ENCODE results near the gene DCTN5. TPM values are rescaled to one million over a fixed set of nuclear protein-coding genes. Genes with fewer than 3 reads are reported as not detected.

The DCTN5 gene
- total RNA-seq, 2 experiments from 2014 or later, result 46.9 to 47.8 TPM

DNA sequence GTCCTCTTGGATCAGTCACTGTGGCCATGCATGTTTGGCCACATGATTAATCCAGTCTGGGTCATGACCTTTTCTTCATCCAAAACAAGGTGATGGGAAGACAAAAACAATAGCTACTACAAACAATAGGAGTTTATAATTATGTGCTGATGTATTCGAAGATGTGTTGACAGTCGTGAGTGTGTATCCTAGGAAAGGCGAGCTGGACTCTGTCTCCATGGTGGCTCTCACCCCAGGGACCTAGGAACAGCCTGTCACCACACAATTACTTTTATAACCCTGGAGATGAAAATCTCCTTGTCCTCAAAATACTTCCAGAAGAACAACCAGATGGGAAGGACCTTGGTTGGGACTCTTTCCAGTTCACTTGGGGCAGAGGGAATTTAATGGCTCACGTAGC is 27.6 kb downstream of the DCTN5 start:
- H3K27me3 Mint-ChIP-seq, result no peaks in the 10 kb centered on the region
- ChIA-PET POLR2A (interaction anchor here (1.2 kb wide), 1 partner anchor 9 kb away, joined by 4 read pairs; no protein-coding TSS in a partner anchor), CTCF (interaction anchor here (0.5 kb wide), 1 partner anchor 493 kb away, joined by 3 read pairs; no protein-coding TSS in a partner anchor)
- Histone ChIP-seq H3K36me3 (ENCODE audit: insufficient read depth, low read length) (peaks cover 65% of the 10 kb centered on the region), H3K27me3 (ENCODE audit: control insufficient read depth in 1 of 2, insufficient read depth in 2 of 2, low read length in 2 of 2) (no peaks in the 10 kb centered on the region), H3K4me1 (ENCODE audit: insufficient read depth, low read length) (no peaks in the 10 kb centered on the region), H3K9me3 (ENCODE audit: control insufficient read depth in 1 of 2, insufficient read depth in 1 of 2, low read length in 2 of 2) (no peaks in the 10 kb centered on the region), H3K27ac (ENCODE audit: low read depth in 1 of 2, low read length in 2 of 2) (no peak overlapping the region), H3K4me3 (ENCODE audit: low read length) (no peak overlapping the region)
- ATAC-seq (ENCODE audit: poor library complexity) (no peak), DNase-seq (no peak)
- intact Hi-C loops (cut with DNase I, micrococcal nuclease), result no loop called here
- H3K36me3 Mint-ChIP-seq (ENCODE audit: low read depth), result peaks cover 88% of the 10 kb centered on the region
- H3K9me3 Mint-ChIP-seq, result no peaks in the 10 kb centered on the region
- no peak overlapping the region for H3K27ac Mint-ChIP-seq
- H3K4me3 Mint-ChIP-seq, result no peak overlapping the region
- TF ChIP-seq, protein P1, sequence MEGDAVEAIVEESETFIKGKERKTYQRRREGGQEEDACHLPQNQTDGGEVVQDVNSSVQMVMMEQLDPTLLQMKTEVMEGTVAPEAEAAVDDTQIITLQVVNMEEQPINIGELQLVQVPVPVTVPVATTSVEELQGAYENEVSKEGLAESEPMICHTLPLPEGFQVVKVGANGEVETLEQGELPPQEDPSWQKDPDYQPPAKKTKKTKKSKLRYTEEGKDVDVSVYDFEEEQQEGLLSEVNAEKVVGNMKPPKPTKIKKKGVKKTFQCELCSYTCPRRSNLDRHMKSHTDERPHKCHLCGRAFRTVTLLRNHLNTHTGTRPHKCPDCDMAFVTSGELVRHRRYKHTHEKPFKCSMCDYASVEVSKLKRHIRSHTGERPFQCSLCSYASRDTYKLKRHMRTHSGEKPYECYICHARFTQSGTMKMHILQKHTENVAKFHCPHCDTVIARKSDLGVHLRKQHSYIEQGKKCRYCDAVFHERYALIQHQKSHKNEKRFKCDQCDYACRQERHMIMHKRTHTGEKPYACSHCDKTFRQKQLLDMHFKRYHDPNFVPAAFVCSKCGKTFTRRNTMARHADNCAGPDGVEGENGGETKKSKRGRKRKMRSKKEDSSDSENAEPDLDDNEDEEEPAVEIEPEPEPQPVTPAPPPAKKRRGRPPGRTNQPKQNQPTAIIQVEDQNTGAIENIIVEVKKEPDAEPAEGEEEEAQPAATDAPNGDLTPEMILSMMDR (IDR thresholded peaks at IDR 0.05), result no peak
- no peaks in the 10 kb centered on the region for H3K4me1 Mint-ChIP-seq (ENCODE audit: low read depth)

GRCh38 chr16:23670137-23670776 is 29.0 kb downstream of the DCTN5 start:
- no peak for DNase-seq
- peaks cover 75% of the 10 kb centered on the region for H3K36me3 Mint-ChIP-seq (ENCODE audit: low read depth)
- no peak overlapping the region for H3K27ac Mint-ChIP-seq
- Histone ChIP-seq H3K9me3 (ENCODE audit: control insufficient read depth in 1 of 2, insufficient read depth in 1 of 2, low read length in 2 of 2) (no peaks in the 10 kb centered on the region), H3K36me3 (ENCODE audit: insufficient read depth, low read length) (peaks cover 52% of the 10 kb centered on the region), H3K27ac (ENCODE audit: low read depth in 1 of 2, low read length in 2 of 2) (no peak overlapping the region), H3K4me1 (ENCODE audit: insufficient read depth, low read length) (no peaks in the 10 kb centered on the region), H3K27me3 (ENCODE audit: control insufficient read depth in 1 of 2, insufficient read depth in 2 of 2, low read length in 2 of 2) (no peaks in the 10 kb centered on the region), H3K4me3 (ENCODE audit: low read length) (no peak overlapping the region)
- intact Hi-C loops (cut with DNase I, micrococcal nuclease), result loop anchor here in 1 of 2 experiments (10.0 kb wide), 1 partner anchor 365 kb away; no protein-coding TSS in a partner anchor
- H3K4me3 Mint-ChIP-seq, result no peak overlapping the region
- no peaks in the 10 kb centered on the region for H3K27me3 Mint-ChIP-seq
- CTCF ChIA-PET, result no interaction called here
- no peak for ATAC-seq (ENCODE audit: poor library complexity)
- TF ChIP-seq, protein P1 (IDR thresholded peaks at IDR 0.05), result no peak
- POLR2A ChIA-PET, result no interaction called here
- H3K9me3 Mint-ChIP-seq, result no peaks in the 10 kb centered on the region
- no peaks in the 10 kb centered on the region for H3K4me1 Mint-ChIP-seq (ENCODE audit: low read depth)

DNA sequence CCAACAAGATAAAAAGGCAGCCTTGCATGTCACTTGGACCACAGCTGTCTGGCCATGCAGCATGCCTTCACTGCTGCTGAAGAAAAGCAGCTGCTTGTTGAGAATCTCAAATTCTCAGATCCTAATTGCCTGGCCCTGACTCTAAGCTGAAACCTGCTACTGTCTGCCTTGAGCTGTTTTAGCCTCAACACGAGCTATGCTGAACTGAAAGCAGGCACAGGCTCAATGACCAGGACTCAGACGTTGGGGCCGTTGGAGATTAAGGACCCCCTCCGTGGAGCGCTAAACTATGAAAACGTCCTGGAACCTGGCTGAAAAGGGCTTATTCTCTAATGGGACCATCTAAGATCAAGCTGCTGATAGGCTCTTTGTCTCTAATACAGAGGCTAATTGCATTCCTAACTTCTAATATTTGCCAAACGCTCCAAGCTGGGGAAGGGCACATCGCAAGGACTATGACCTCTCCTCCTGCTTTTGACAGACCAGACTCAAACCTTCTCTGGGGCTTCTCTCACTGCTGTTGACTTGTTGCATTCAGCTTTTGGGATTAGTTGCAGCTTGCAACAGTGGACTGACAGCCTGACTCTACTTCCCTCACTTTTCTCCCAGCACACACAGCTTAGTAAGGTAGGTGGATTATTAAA is 32.8 kb downstream of the DCTN5 start:
- Histone ChIP-seq H3K4me3 (ENCODE audit: low read length) (no peak overlapping the region), H3K4me1 (ENCODE audit: insufficient read depth, low read length) (peaks cover 11% of the 10 kb centered on the region), H3K27ac (ENCODE audit: low read depth in 1 of 2, low read length in 2 of 2) (no peak overlapping the region), H3K27me3 (ENCODE audit: control insufficient read depth in 1 of 2, insufficient read depth in 2 of 2, low read length in 2 of 2) (no peaks in the 10 kb centered on the region), H3K36me3 (ENCODE audit: insufficient read depth, low read length) (peaks cover 15% of the 10 kb centered on the region), H3K9me3 (ENCODE audit: control insufficient read depth in 1 of 2, insufficient read depth in 1 of 2, low read length in 2 of 2) (no peaks in the 10 kb centered on the region)
- Mint-ChIP-seq H3K27ac (no peak overlapping the region), H3K4me3 (no peak overlapping the region), H3K27me3 (no peaks in the 10 kb centered on the region), H3K9me3 (no peaks in the 10 kb centered on the region), H3K4me1 (ENCODE audit: low read depth) (peaks cover 14% of the 10 kb centered on the region), H3K36me3 (ENCODE audit: low read depth) (peaks cover 36% of the 10 kb centered on the region)
- no peak for ATAC-seq (ENCODE audit: poor library complexity)
- POLR2A ChIA-PET, result no interaction called here
- no peak for DNase-seq
- CTCF ChIA-PET, result no interaction called here
- TF ChIP-seq, protein P1 (IDR thresholded peaks at IDR 0.05), result no peak
- intact Hi-C loops (cut with DNase I, micrococcal nuclease), result loop anchor here in 1 of 2 experiments (10.0 kb wide), 1 partner anchor 361 kb away; no protein-coding TSS in a partner anchor
